ENCODE data around the gene CNOT6L. TPM values are rescaled to one million over a fixed set of nuclear protein-coding genes. Genes with fewer than 3 reads are reported as not detected.

CNOT6L gene
- total RNA-seq, 1 donor from 2014 or later = 30.2 TPM

GRCh38 chr4:77745792-77746191, 73.4 kb downstream of the CNOT6L start:
- Mint-ChIP-seq H3K4me3 (no peak overlapping the region), H3K27ac (ENCODE audit: unreplicated experiment) (no peak overlapping the region), H3K4me1 (no peaks in the 10 kb centered on the region), H3K9me3 (no peaks in the 10 kb centered on the region), H3K36me3 (ENCODE audit: low read depth) (peaks cover 4% of the 10 kb centered on the region), H3K27me3 (ENCODE audit: low read depth) (no peaks in the 10 kb centered on the region)
- no peak for DNase-seq (ENCODE audit: low read depth, low spot score)
- no peak for TF ChIP-seq CTCF (conservative IDR thresholded peaks at IDR 0.05)

- no peak overlapping the region for H3K27ac Mint-ChIP-seq (ENCODE audit: unreplicated experiment)
- H3K4me1 Mint-ChIP-seq = no peaks in the 10 kb centered on the region
- no peak overlapping the region for H3K4me3 Mint-ChIP-seq
- no peaks in the 10 kb centered on the region for H3K9me3 Mint-ChIP-seq
- no peak for DNase-seq (ENCODE audit: low read depth, low spot score)
- no peaks in the 10 kb centered on the region for H3K27me3 Mint-ChIP-seq (ENCODE audit: low read depth)
- no peak for TF ChIP-seq CTCF (conservative IDR thresholded peaks at IDR 0.05)
- H3K36me3 Mint-ChIP-seq (ENCODE audit: low read depth) = peaks cover 2% of the 10 kb centered on the region
These were observed 77.1 kb downstream of the CNOT6L start for GRCh38 chr4:77742054-77742453.

GRCh38 chr4:77740480-77740879, 78.7 kb downstream of the CNOT6L start:
- H3K27ac Mint-ChIP-seq (ENCODE audit: unreplicated experiment) = no peak overlapping the region
- no peaks in the 10 kb centered on the region for H3K9me3 Mint-ChIP-seq
- no peaks in the 10 kb centered on the region for H3K4me1 Mint-ChIP-seq
- no peaks in the 10 kb centered on the region for H3K27me3 Mint-ChIP-seq (ENCODE audit: low read depth)
- peaks cover 2% of the 10 kb centered on the region for H3K36me3 Mint-ChIP-seq (ENCODE audit: low read depth)
- TF ChIP-seq CTCF (conservative IDR thresholded peaks at IDR 0.05) = no peak
- no peak for DNase-seq (ENCODE audit: low read depth, low spot score)
- H3K4me3 Mint-ChIP-seq = no peak overlapping the region

- Mint-ChIP-seq H3K27ac (ENCODE audit: unreplicated experiment) (no peak overlapping the region), H3K36me3 (ENCODE audit: low read depth) (peaks cover 2% of the 10 kb centered on the region), H3K4me3 (no peak overlapping the region), H3K4me1 (peaks cover 3% of the 10 kb centered on the region), H3K9me3 (no peaks in the 10 kb centered on the region), H3K27me3 (ENCODE audit: low read depth) (no peaks in the 10 kb centered on the region)
- DNase-seq (ENCODE audit: low read depth, low spot score) = no peak
- no peak for TF ChIP-seq CTCF (conservative IDR thresholded peaks at IDR 0.05)
These were observed 84.2 kb downstream of the CNOT6L start for GRCh38 chr4:77734928-77735327.

GRCh38 chr4:77731656-77732055, 87.5 kb downstream of the CNOT6L start:
- Mint-ChIP-seq H3K4me3 (no peak overlapping the region), H3K27ac (ENCODE audit: unreplicated experiment) (no peak overlapping the region), H3K36me3 (ENCODE audit: low read depth) (peaks cover 5% of the 10 kb centered on the region)

More at GRCh38 chr4:77731656-77732055, 87.5 kb downstream of the CNOT6L start:
- TF ChIP-seq CTCF (conservative IDR thresholded peaks at IDR 0.05) = no peak
- H3K27me3 Mint-ChIP-seq (ENCODE audit: low read depth) = no peaks in the 10 kb centered on the region
- H3K9me3 Mint-ChIP-seq = no peaks in the 10 kb centered on the region
- no peak for DNase-seq (ENCODE audit: low read depth, low spot score)
- peaks cover 3% of the 10 kb centered on the region for H3K4me1 Mint-ChIP-seq

Data from neural crest cell (in vitro differentiated cells).